Measurements from ENCODE around the gene SYK.
"Not testable (repeated sequence)": the region's sequence is repeated elsewhere in the genome, so short reads cannot be mapped to it uniquely, and the experiment has no call there.

SYK gene

DNA sequence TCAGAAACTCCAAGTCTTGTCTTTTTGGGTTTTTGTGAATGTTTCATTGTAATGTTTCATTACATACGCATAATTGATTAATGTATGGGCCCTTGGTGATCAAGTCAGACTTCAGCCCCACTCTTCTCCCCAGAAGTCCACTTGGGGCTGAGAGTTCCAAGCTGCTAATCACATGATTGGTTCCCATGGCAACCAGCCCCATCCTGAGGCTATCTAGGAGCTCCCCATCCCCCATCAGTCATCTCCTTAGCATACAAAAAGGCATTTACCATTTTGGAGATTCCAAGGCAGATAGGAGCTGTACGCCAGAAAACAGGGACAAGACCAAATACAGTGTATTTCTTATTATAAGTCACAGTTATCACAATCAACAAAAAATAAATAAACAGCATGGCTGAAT lies 22.9 kb upstream of the SYK start:
- TF ChIP-seq CTCF (conservative IDR thresholded peaks at IDR 0.05; ENCODE audit: low read depth), result no peak
- no peak overlapping the region for H3K27ac ChIP-seq
- no peak for DNase-seq (ENCODE audit: low spot score)
- ChIA-PET POLR2A (ENCODE audit: low non-redundant PET) (interaction anchor here (0.8 kb wide), 1 partner anchor 253 kb away, joined by 7 read pairs; no protein-coding TSS in a partner anchor), CTCF (interaction anchor here (0.6 kb wide), 1 partner anchor 636 kb away, joined by 5 read pairs; no protein-coding TSS in a partner anchor)

DNA sequence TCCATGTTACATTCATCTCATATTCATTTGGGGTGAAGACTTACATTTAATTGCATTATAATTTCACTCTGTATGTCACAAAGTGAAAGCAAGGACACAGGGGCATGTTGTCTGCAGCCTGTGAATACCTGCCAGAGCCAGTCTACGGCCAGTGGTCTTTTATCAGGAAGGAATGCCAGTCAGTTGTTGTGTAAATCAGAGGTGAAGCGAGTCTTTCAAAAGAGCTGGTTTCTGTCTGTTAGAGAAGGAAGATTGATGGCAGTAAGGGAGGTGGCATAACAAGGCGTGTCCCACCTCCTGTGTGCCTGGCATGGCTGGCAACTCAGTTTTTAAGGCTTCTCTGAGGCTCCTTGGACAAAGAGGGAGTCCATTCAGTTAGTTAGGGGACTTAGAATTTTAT lies 18.1 kb upstream of the SYK start:
- no peak for DNase-seq (ENCODE audit: low spot score)
- no peak overlapping the region for H3K27ac ChIP-seq
- TF ChIP-seq CTCF (conservative IDR thresholded peaks at IDR 0.05; ENCODE audit: low read depth), result no peak
- POLR2A ChIA-PET (ENCODE audit: low non-redundant PET), result no interaction called here
- CTCF ChIA-PET, result no interaction called here

GRCh38 chr9:90783964-90784363 lies 17.7 kb upstream of the SYK start:
- CTCF ChIA-PET, result no interaction called here
- TF ChIP-seq CTCF (conservative IDR thresholded peaks at IDR 0.05; ENCODE audit: low read depth), result no peak
- DNase-seq (ENCODE audit: low spot score), result no peak

DNA sequence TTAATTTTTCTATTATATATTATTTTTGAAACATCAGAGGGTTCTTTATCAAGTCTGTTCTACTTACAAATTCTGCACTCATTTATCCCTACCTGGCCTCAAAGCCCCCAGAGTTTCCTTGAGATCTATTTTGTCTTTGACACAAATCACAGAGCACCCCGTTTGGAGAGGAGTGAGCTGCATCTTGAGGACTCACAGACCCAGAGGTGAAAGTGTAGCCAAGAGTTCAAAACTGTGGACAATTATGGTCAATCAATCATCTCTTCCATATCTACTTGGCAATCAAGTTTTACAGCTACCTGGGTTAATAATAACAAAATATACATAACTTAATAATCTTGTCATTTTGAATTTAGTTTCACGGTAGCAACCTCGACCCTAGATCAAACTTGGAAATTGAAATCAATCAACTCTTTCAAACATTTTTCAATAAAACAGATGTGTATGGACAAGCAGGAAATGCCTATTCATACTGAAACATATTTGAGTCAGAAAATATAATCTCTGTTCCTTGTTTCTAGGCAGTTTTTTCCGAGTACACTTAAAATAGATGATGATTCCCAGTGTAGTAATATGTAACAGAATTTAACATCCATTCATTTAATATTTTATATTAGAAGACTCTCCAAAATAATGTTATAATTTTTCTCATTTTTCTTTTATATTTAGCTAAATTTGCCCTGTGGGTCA lies 13.7 kb upstream of the SYK start:
- POLR2A ChIA-PET (ENCODE audit: low non-redundant PET), result no interaction called here
- CTCF ChIA-PET, result interaction anchor here (0.7 kb wide), 1 partner anchor 582 kb away, joined by 3 read pairs; no protein-coding TSS in a partner anchor
- TF ChIP-seq CTCF (conservative IDR thresholded peaks at IDR 0.05; ENCODE audit: low read depth), result no peak
- DNase-seq (ENCODE audit: low spot score), result no peak
- no peak overlapping the region for H3K27ac ChIP-seq

More at GRCh38 chr9:90783964-90784363, 17.7 kb upstream of the SYK start:
- no peak overlapping the region for H3K27ac ChIP-seq
- POLR2A ChIA-PET (ENCODE audit: low non-redundant PET), result no interaction called here

GRCh38 chr9:90788527-90788926 lies 13.1 kb upstream of the SYK start:
- DNase-seq (ENCODE audit: low spot score); POLR2A ChIA-PET (ENCODE audit: low non-redundant PET); H3K27ac ChIP-seq: not testable (repeated sequence)
- CTCF ChIA-PET, result interaction anchor here (0.7 kb wide), 1 partner anchor 583 kb away, joined by 3 read pairs; no protein-coding TSS in a partner anchor

GRCh38 chr9:90789408-90789807 lies 12.2 kb upstream of the SYK start:
- no peak for TF ChIP-seq CTCF (conservative IDR thresholded peaks at IDR 0.05; ENCODE audit: low read depth)
- DNase-seq (ENCODE audit: low spot score), result no peak
- ChIA-PET POLR2A (ENCODE audit: low non-redundant PET) (no interaction called here), CTCF (interaction anchor here (0.6 kb wide), 1 partner anchor 1192 kb away, joined by 5 read pairs; no protein-coding TSS in a partner anchor)
- H3K27ac ChIP-seq, result no peak overlapping the region

DNA sequence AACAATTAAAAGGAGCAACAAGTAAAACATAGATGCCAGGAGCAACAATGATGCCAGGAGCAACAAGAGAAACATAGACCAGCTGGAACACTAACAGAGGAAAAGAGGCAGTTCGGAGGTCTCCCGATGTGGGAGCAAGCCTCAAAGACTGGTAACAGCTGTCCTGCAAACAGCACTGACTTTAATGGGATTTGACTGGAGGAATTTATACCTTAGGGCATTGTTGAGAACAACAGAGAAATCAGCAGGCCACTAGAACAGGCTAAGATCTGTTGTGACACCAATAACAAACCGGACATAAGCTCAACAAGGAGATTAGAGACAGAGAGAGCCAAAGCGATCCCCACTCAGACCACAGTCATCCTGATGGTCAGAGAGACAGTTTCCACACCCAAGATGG lies 11.8 kb upstream of the SYK start:
- no peak for TF ChIP-seq CTCF (conservative IDR thresholded peaks at IDR 0.05; ENCODE audit: low read depth)
- POLR2A ChIA-PET (ENCODE audit: low non-redundant PET), result no interaction called here
- CTCF ChIA-PET, result interaction anchor here (0.6 kb wide), 2 partner anchors 386 to 1192 kb away, joined by 3 to 5 read pairs; no protein-coding TSS in a partner anchor
- H3K27ac ChIP-seq, result no peak overlapping the region
- no peak for DNase-seq (ENCODE audit: low spot score)

GRCh38 chr9:90793024-90793423 lies 8.6 kb upstream of the SYK start:
- H3K27ac ChIP-seq; POLR2A ChIA-PET (ENCODE audit: low non-redundant PET); CTCF ChIA-PET; DNase-seq (ENCODE audit: low spot score): not testable (repeated sequence)

Data from RWPE1 (cell line).